Measurements from ENCODE around the gene IFI27L1. TPM values are rescaled to one million over a fixed set of nuclear protein-coding genes. Genes with fewer than 3 reads are reported as not detected.

Gene IFI27L1
- total RNA-seq, 1 donor = 9.8 TPM

GRCh38 chr14:94051779-94052178 is 29.3 kb upstream of the IFI27L1 start:
- no peak for TF ChIP-seq CTCF (IDR thresholded peaks at IDR 0.05; ENCODE audit: extremely low read depth, low read depth, low read length)
- peaks cover 91% of the 10 kb centered on the region for H3K36me3 ChIP-seq (ENCODE audit: insufficient read depth, low read length)

GRCh38 chr14:94052199-94052598 is 28.9 kb upstream of the IFI27L1 start:
- DNase-seq (ENCODE audit: insufficient read length, low spot score, missing footprints) = no peak
- Histone ChIP-seq H3K79me2 (ENCODE audit: insufficient read depth, low read length) (no peaks in the 10 kb centered on the region), H3K36me3 (ENCODE audit: insufficient read depth, low read length) (peaks cover 90% of the 10 kb centered on the region)

More at GRCh38 chr14:94051779-94052178, 29.3 kb upstream of the IFI27L1 start:
- Histone ChIP-seq H2AFZ (ENCODE audit: low read length) (no peak overlapping the region), H3K79me2 (ENCODE audit: insufficient read depth, low read length) (no peaks in the 10 kb centered on the region), H3K27ac (ENCODE audit: low read depth, low read length) (no peak overlapping the region), H3K4me2 (ENCODE audit: insufficient read depth, low read length) (no peak overlapping the region), H3K4me1 (ENCODE audit: insufficient read depth, low read length) (no peaks in the 10 kb centered on the region), H3K27me3 (ENCODE audit: insufficient read depth, low read length) (no peaks in the 10 kb centered on the region), H3K4me3 (ENCODE audit: insufficient read depth, low read length) (no peak overlapping the region), H3K9me3 (ENCODE audit: low read depth, low read length) (no peaks in the 10 kb centered on the region), H4K20me1 (ENCODE audit: insufficient read depth, low read length) (peaks cover 20% of the 10 kb centered on the region)
- DNase-seq (ENCODE audit: insufficient read length, low spot score, missing footprints) = no peak

GRCh38 chr14:94052662-94053061 is 28.4 kb upstream of the IFI27L1 start:
- TF ChIP-seq CTCF (IDR thresholded peaks at IDR 0.05; ENCODE audit: extremely low read depth, low read depth, low read length) = no peak
- H3K36me3 ChIP-seq (ENCODE audit: insufficient read depth, low read length) = peaks cover 90% of the 10 kb centered on the region

More at GRCh38 chr14:94052199-94052598, 28.9 kb upstream of the IFI27L1 start:
- Histone ChIP-seq H3K27me3 (ENCODE audit: insufficient read depth, low read length) (no peaks in the 10 kb centered on the region), H3K9me3 (ENCODE audit: low read depth, low read length) (no peaks in the 10 kb centered on the region), H3K4me1 (ENCODE audit: insufficient read depth, low read length) (no peaks in the 10 kb centered on the region), H2AFZ (ENCODE audit: low read length) (no peak overlapping the region), H3K4me3 (ENCODE audit: insufficient read depth, low read length) (no peak overlapping the region), H4K20me1 (ENCODE audit: insufficient read depth, low read length) (peaks cover 20% of the 10 kb centered on the region), H3K4me2 (ENCODE audit: insufficient read depth, low read length) (no peak overlapping the region), H3K27ac (ENCODE audit: low read depth, low read length) (no peak overlapping the region)
- no peak for TF ChIP-seq CTCF (IDR thresholded peaks at IDR 0.05; ENCODE audit: extremely low read depth, low read depth, low read length)

GRCh38 chr14:94054401-94054800 is 26.7 kb upstream of the IFI27L1 start:
- Histone ChIP-seq H3K4me3 (ENCODE audit: insufficient read depth, low read length) (no peak overlapping the region), H3K27me3 (ENCODE audit: insufficient read depth, low read length) (no peaks in the 10 kb centered on the region), H2AFZ (ENCODE audit: low read length) (no peak overlapping the region), H3K9me3 (ENCODE audit: low read depth, low read length) (no peaks in the 10 kb centered on the region), H3K36me3 (ENCODE audit: insufficient read depth, low read length) (peaks cover 88% of the 10 kb centered on the region), H3K4me2 (ENCODE audit: insufficient read depth, low read length) (no peak overlapping the region), H3K27ac (ENCODE audit: low read depth, low read length) (no peak overlapping the region), H3K4me1 (ENCODE audit: insufficient read depth, low read length) (no peaks in the 10 kb centered on the region), H4K20me1 (ENCODE audit: insufficient read depth, low read length) (peaks cover 24% of the 10 kb centered on the region), H3K79me2 (ENCODE audit: insufficient read depth, low read length) (peaks cover 17% of the 10 kb centered on the region)
- no peak for TF ChIP-seq CTCF (IDR thresholded peaks at IDR 0.05; ENCODE audit: extremely low read depth, low read depth, low read length)
- no peak for DNase-seq (ENCODE audit: insufficient read length, low spot score, missing footprints)

More at GRCh38 chr14:94052662-94053061, 28.4 kb upstream of the IFI27L1 start:
- Histone ChIP-seq H3K79me2 (ENCODE audit: insufficient read depth, low read length) (peaks cover 3% of the 10 kb centered on the region), H3K4me3 (ENCODE audit: insufficient read depth, low read length) (no peak overlapping the region), H3K9me3 (ENCODE audit: low read depth, low read length) (no peaks in the 10 kb centered on the region), H3K4me2 (ENCODE audit: insufficient read depth, low read length) (no peak overlapping the region), H3K27me3 (ENCODE audit: insufficient read depth, low read length) (no peaks in the 10 kb centered on the region), H2AFZ (ENCODE audit: low read length) (no peak overlapping the region), H3K4me1 (ENCODE audit: insufficient read depth, low read length) (no peaks in the 10 kb centered on the region), H3K27ac (ENCODE audit: low read depth, low read length) (no peak overlapping the region), H4K20me1 (ENCODE audit: insufficient read depth, low read length) (peaks cover 20% of the 10 kb centered on the region)
- no peak for DNase-seq (ENCODE audit: insufficient read length, low spot score, missing footprints)
